SU-DHL-6 (cell line): ENCODE measurements around the gene PIAS2.
"Not testable (repeated sequence)": the region's sequence is repeated elsewhere in the genome, so short reads cannot be mapped to it uniquely, and the experiment has no call there.

Experiments used
- H2AFZ ChIP-seq: fragments of 200-600 bp; sonication (generic); 2 replicates; pipeline ENCODE4 v1.6.1; 2014; ENCODE audit warnings: low read depth, mild to moderate bottlenecking, moderate library complexity, mixed read lengths, antibody characterized with exemption, low read length; ENCODE audit not compliant: severe bottlenecking
- H3F3A ChIP-seq: fragments of 200-600 bp; shearing (Covaris generic); 2 replicates; pipeline ENCODE4 v1.6.0; 2016; ENCODE audit warnings: antibody characterized with exemption, mild to moderate bottlenecking; ENCODE audit not compliant: insufficient read depth
- H3K27ac ChIP-seq: fragments of 200-600 bp; sonication (generic); 2 replicates; pipeline ENCODE4 v1.5.1; 2016; ENCODE audit warnings: low read depth, mild to moderate bottlenecking, low read length, moderate library complexity, mixed read lengths
- H3K27me3 ChIP-seq: fragments of 200-600 bp; sonication (generic), shearing (Covaris generic); 2 replicates; pipeline ENCODE4 v1.6.0; 2014; ENCODE audit warnings: mild to moderate bottlenecking, low read length
- H3K36me3 ChIP-seq: fragments of 200-600 bp; sonication (generic); 2 replicates; pipeline ENCODE4 v1.6.1; 2014; ENCODE audit warnings: mild to moderate bottlenecking, low read length, mixed read lengths
- H3K4me2 ChIP-seq: fragments of 300-600, 200-600 bp; shearing (Covaris generic), sonication (generic); 2 replicates; pipeline ENCODE4 v1.6.0; 2014; ENCODE audit warnings: low read length, low read depth, mild to moderate bottlenecking; ENCODE audit not compliant: poor library complexity, severe bottlenecking
- H3K4me3 ChIP-seq: fragments of 200-600 bp; sonication (generic); 2 replicates; pipeline ENCODE4 v1.5.1; 2014; ENCODE audit warnings: antibody characterized with exemption, low read length, mild to moderate bottlenecking, mixed read lengths; ENCODE audit not compliant: insufficient read depth, poor library complexity, severe bottlenecking
- H3K79me2 ChIP-seq: fragments of 200-600 bp; sonication (generic); 2 replicates; pipeline ENCODE4 v1.6.1; 2014; ENCODE audit warnings: mild to moderate bottlenecking, low read length, moderate library complexity; ENCODE audit not compliant: insufficient read depth
- H3K9ac ChIP-seq: fragments of 200-600 bp; sonication (generic); 2 replicates; pipeline ENCODE4 v1.7.0; 2014; ENCODE audit warnings: mild to moderate bottlenecking, low read length
- H3K9me2 ChIP-seq: fragments of 200-600 bp; sonication (generic); replicated peaks from 2 replicates; pipeline ENCODE4 v1.6.1; 2014; ENCODE audit warnings: low read length; ENCODE audit not compliant: insufficient read depth
- H3K9me3 ChIP-seq: fragments of 200-600 bp; sonication (generic); 2 replicates; pipeline ENCODE4 v1.6.1; 2014; ENCODE audit warnings: low read length, mixed read lengths; ENCODE audit not compliant: insufficient read depth
- H4K20me1 ChIP-seq: fragments of 200-600 bp; sonication (generic); 2 replicates; pipeline ENCODE4 v1.6.1; 2014; ENCODE audit warnings: low read depth, mild to moderate bottlenecking, antibody characterized with exemption, low read length, moderate library complexity, mixed read lengths
- EZH2phosphoT487 ChIP-seq: fragments of 200-600 bp; sonication (generic), shearing (Covaris generic); conservative IDR thresholded peaks from 2 replicates; pipeline ENCODE4 v1.6.1; 2018; ENCODE audit warnings: mild to moderate bottlenecking, antibody characterized with exemption, low read length, moderate library complexity, mixed read lengths
- TF ChIP-seq, protein P1 (sequence below): fragments of 200-600 bp; sonication (generic); IDR thresholded peaks from one replicate; pipeline ENCODE4 v1.5.1; 2017; ENCODE audit warnings: antibody characterized with exemption, mild to moderate bottlenecking, low read length, moderate library complexity; ENCODE audit not compliant: insufficient read depth, poor library complexity, severe bottlenecking

The PIAS2 gene

DNA sequence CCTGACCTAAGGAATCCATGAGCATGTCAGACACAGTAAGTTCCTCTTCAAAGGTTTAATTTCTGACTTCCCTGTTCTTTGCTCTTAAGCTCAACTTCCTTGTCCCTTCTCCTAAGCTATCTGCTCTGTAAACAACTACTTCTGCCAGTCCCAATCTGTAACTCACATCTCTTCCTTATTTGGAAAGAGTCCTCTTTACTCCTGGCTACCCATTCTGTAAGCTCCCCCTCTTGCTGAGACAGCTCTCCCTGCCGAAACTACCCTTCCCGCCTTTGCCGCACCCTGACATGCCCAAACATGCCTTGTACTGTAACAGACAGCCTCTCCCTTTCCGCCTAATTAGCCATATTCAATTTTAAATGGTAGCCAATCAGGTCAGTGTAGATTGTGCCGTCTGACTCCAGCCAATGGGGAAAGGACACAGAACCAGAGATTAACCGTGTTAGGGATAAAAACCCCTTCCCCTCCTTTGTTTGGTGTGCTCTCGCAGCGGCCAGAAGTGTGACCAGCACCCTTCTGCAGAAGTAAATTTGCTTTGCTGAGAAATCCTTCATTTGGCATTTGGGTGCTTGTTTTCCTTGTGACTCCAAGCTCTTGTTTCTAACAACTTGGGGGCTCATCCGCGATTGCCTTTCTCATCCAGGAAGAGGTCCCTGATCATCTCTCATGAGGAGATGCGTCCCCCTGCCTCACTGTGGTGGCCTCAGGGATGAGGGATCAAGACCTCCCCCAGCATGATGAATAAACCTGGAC lies 49.0 kb downstream of the PIAS2 start:
- Histone ChIP-seq H3K27ac (no peak overlapping the region), H3K9me3 (0 out of 2 replicates have a peak, but pooled peaks cover 6% of the 10 kb centered on the region), H2AFZ (no peak overlapping the region), H3K4me2 (no peak overlapping the region), H4K20me1 (0 out of 2 replicates have a peak, but pooled peaks cover 5% of the 10 kb centered on the region), H3K27me3 (no peaks in the 10 kb centered on the region), H3K36me3 (0 out of 2 replicates have a peak, but pooled peaks cover 2% of the 10 kb centered on the region), H3K9ac (no peak overlapping the region), H3K79me2 (peaks cover 91% of the 10 kb centered on the region), H3K9me2 (no peaks in the 10 kb centered on the region), H3F3A (no peaks in the 10 kb centered on the region), H3K4me3 (no peak overlapping the region)
- TF ChIP-seq, protein P1, sequence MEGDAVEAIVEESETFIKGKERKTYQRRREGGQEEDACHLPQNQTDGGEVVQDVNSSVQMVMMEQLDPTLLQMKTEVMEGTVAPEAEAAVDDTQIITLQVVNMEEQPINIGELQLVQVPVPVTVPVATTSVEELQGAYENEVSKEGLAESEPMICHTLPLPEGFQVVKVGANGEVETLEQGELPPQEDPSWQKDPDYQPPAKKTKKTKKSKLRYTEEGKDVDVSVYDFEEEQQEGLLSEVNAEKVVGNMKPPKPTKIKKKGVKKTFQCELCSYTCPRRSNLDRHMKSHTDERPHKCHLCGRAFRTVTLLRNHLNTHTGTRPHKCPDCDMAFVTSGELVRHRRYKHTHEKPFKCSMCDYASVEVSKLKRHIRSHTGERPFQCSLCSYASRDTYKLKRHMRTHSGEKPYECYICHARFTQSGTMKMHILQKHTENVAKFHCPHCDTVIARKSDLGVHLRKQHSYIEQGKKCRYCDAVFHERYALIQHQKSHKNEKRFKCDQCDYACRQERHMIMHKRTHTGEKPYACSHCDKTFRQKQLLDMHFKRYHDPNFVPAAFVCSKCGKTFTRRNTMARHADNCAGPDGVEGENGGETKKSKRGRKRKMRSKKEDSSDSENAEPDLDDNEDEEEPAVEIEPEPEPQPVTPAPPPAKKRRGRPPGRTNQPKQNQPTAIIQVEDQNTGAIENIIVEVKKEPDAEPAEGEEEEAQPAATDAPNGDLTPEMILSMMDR = no peak
- no peak for TF ChIP-seq EZH2phosphoT487

DNA sequence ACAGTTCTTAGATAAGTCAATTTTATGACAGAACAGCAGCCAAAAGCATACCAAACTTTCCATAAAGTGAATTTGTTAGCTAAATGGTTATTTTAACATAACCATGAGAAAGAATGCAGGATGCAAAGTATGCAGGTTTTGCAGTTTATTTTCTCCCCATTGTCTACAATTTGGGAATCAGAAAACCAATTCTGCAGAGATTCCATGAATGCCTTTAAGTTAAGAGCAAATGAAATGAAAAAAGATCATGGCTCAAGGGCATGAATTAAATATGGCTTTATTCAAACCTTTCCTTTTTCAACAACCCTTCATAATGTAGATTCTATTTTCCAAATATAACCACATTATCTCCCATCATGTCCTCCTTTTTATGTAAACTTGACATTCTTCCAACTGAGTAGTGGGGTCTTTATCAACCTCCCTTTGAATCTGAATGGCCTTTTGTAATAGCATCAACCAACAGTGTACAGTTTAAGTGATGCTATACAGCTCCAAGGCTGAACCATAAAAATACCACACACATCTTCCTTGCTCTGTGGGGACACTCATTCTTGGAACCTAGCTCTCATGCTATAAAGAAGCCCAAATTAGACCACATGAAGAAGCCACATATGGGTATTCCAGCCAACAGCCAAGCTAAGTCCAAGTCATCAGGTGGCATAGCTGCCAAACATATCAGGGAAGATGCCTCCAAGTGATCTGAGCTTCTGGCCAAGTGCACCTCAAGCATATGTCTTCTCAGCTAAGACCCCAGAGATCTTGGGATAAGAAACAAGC lies 49.8 kb downstream of the PIAS2 start:
- Histone ChIP-seq H3K27me3 (no peaks in the 10 kb centered on the region), H3K36me3 (0 out of 2 replicates have a peak, but pooled peaks cover 2% of the 10 kb centered on the region), H3K9ac (no peak overlapping the region), H3K27ac (no peak overlapping the region), H3K79me2 (peaks cover 83% of the 10 kb centered on the region), H3K9me2 (no peaks in the 10 kb centered on the region), H3K9me3 (0 out of 2 replicates have a peak, but pooled peaks cover 6% of the 10 kb centered on the region), H3K4me2 (no peak overlapping the region), H4K20me1 (0 out of 2 replicates have a peak, but pooled peaks cover 5% of the 10 kb centered on the region), H3F3A (no peaks in the 10 kb centered on the region), H3K4me3 (no peak overlapping the region), H2AFZ (no peak overlapping the region)
- TF ChIP-seq, protein P1 = no peak
- TF ChIP-seq EZH2phosphoT487 = no peak

DNA sequence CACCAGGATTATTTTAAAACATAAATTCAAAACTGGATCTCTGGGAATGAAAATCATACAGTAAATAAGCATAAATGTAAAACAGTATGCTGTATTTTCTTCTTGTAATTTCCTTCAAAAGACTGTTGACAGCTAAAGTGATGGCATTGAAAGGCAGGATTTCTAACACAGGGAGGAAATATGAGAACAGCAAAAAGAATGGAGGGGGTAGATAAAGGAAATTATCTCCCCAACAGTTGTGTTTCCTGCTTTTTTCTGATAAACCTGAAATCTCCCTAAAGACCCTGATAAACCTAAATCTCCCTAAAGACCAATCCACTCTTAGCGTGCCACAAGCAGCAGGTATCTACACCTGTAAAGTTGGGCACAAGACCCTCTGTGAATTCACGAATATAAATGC lies 50.8 kb downstream of the PIAS2 start:
- Histone ChIP-seq H3K27ac (no peak overlapping the region), H3K4me3 (no peak overlapping the region), H2AFZ (no peak overlapping the region), H3K27me3 (no peaks in the 10 kb centered on the region), H3K9me3 (0 out of 2 replicates have a peak, but pooled peaks cover 6% of the 10 kb centered on the region), H3K36me3 (0 out of 2 replicates have a peak, but pooled peaks cover 2% of the 10 kb centered on the region), H3K79me2 (peaks cover 73% of the 10 kb centered on the region), H3F3A (no peaks in the 10 kb centered on the region), H3K9me2 (no peaks in the 10 kb centered on the region), H4K20me1 (0 out of 2 replicates have a peak, but pooled peaks cover 5% of the 10 kb centered on the region), H3K9ac (no peak overlapping the region), H3K4me2 (no peak overlapping the region)
- TF ChIP-seq, protein P1 = no peak
- TF ChIP-seq EZH2phosphoT487 = no peak

DNA sequence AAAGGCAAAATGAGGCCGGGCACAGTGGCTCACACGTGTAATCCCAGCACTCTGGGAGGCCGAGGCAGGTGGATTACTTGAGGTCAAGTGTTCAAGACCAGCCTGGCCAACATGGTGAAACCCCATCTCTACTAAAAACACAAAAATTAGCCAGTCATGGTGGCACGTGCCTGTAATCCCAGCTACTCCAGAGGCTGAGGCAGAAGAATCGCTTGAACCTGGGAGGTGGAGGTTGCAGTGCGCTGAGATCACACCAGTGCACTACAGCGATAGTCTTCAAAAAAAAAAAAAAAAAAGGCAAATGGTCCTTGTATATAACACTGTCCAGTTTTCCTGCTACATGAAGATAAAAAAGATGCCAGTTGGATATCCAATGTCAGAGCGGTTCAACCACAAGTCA lies 52.1 kb downstream of the PIAS2 start:
- not testable (repeated sequence) for H3K27me3 ChIP-seq, H3K9ac ChIP-seq, H3K9me3 ChIP-seq, H3K27ac ChIP-seq, H3K4me3 ChIP-seq, H3K9me2 ChIP-seq, H3F3A ChIP-seq, H2AFZ ChIP-seq, H3K36me3 ChIP-seq, H3K4me2 ChIP-seq, H4K20me1 ChIP-seq
- peaks cover 64% of the 10 kb centered on the region for H3K79me2 ChIP-seq
